Astrocyte (in vitro differentiated cells and primary cell): ENCODE data around the gene MAX. TPM values are rescaled to one million over a fixed set of nuclear protein-coding genes. Genes with fewer than 3 reads are reported as not detected.

ENCODE experiments used
- DNase-seq: peaks from one replicate; pipeline ENCODE4 v3.0.0-alpha.2; 2010; ENCODE audit warnings: low read depth
- FAIRE-seq: peaks from 2 replicates; lab custom pipeline; 2011; peaks lifted over from hg19 to GRCh38; lab: Jason Lieb, UNC
- H2AFZ ChIP-seq: 2 replicates; pipeline ENCODE4 v1.6.0; 2012; ENCODE audit warnings: low read depth, low read length, inconsistent platforms
- H3K27ac ChIP-seq: 2 replicates; pipeline ENCODE4 v1.5.1; 2011; ENCODE audit warnings: low read depth, low read length, inconsistent platforms
- H3K27me3 ChIP-seq: 2 replicates; pipeline ENCODE4 v1.6.0; 2011; ENCODE audit warnings: low read length, inconsistent platforms; ENCODE audit not compliant: insufficient read depth
- H3K36me3 ChIP-seq: 2 replicates; pipeline ENCODE4 v1.5.1; 2011; ENCODE audit warnings: low read length, inconsistent platforms; ENCODE audit not compliant: insufficient read depth
- H3K4me1 ChIP-seq: 2 replicates; pipeline ENCODE4 v1.5.1; 2011; ENCODE audit warnings: low read length, inconsistent platforms; ENCODE audit not compliant: insufficient read depth
- H3K4me2 ChIP-seq: 2 replicates; pipeline ENCODE4 v1.6.0; 2012; ENCODE audit warnings: low read length, inconsistent platforms
- H3K4me3 ChIP-seq: 2 replicates; pipeline ENCODE4 v1.5.1; 2011; ENCODE audit warnings: low read depth, mild to moderate bottlenecking, low read length, inconsistent platforms; ENCODE audit not compliant: insufficient read depth
- H3K79me2 ChIP-seq: 2 replicates; pipeline ENCODE4 v1.6.0; 2012; ENCODE audit warnings: mild to moderate bottlenecking, low read length, inconsistent platforms; ENCODE audit not compliant: insufficient read depth
- H3K9ac ChIP-seq: 2 replicates; pipeline ENCODE4 v1.6.0; 2012; ENCODE audit warnings: mild to moderate bottlenecking, low read length, inconsistent platforms
- H3K9me3 ChIP-seq: 2 replicates; pipeline ENCODE4 v1.5.1; 2012; ENCODE audit warnings: low read depth, mild to moderate bottlenecking, low read length, inconsistent platforms; ENCODE audit not compliant: insufficient read depth
- H4K20me1 ChIP-seq: 2 replicates; pipeline ENCODE4 v1.6.0; 2012; ENCODE audit warnings: low read length, inconsistent platforms; ENCODE audit not compliant: insufficient read depth
- H3K27ac Mint-ChIP-seq: one replicate; pipeline ENCODE4 v1.8.0; 2021; ENCODE audit warnings: mild to moderate bottlenecking, mixed read lengths; ENCODE audit not compliant: unreplicated experiment
- H3K27me3 Mint-ChIP-seq: one replicate; pipeline ENCODE4 v1.8.0; 2021; ENCODE audit warnings: low read depth, mixed read lengths; ENCODE audit not compliant: unreplicated experiment
- H3K36me3 Mint-ChIP-seq: one replicate; pipeline ENCODE4 v1.8.0; 2021; ENCODE audit warnings: low read depth, mixed read lengths; ENCODE audit not compliant: unreplicated experiment
- H3K4me1 Mint-ChIP-seq: one replicate; pipeline ENCODE4 v1.8.0; 2021; ENCODE audit warnings: low read depth, mixed read lengths; ENCODE audit not compliant: unreplicated experiment
- H3K4me3 Mint-ChIP-seq: one replicate; pipeline ENCODE4 v1.8.0; 2021; ENCODE audit warnings: mild to moderate bottlenecking, moderate library complexity, mixed read lengths; ENCODE audit not compliant: unreplicated experiment
- H3K9me3 Mint-ChIP-seq: one replicate; pipeline ENCODE4 v1.8.0; 2021; ENCODE audit warnings: mild to moderate bottlenecking, mixed read lengths; ENCODE audit not compliant: unreplicated experiment
- EZH2 ChIP-seq: IDR thresholded peaks from 2 replicates; pipeline ENCODE4 v1.6.1; 2012; ENCODE audit warnings: mild to moderate bottlenecking, low read length, inconsistent platforms; ENCODE audit not compliant: insufficient read depth
- total RNA-seq: library from RNA; stranded (reverse); gene quantifications from 2 replicates; pipeline ENCODE4 v1.2.1, GENCODE V29; 2021
- TF ChIP-seq, protein P1 (sequence below): IDR thresholded peaks from 2 replicates; pipeline ENCODE4 v1.5.1; 2011; ENCODE audit warnings: low read depth, mild to moderate bottlenecking, inconsistent platforms, low read length, moderate library complexity; ENCODE audit not compliant: insufficient read depth

Gene MAX
- total RNA-seq, 1 donor from 2014 or later: 113 TPM

DNA sequence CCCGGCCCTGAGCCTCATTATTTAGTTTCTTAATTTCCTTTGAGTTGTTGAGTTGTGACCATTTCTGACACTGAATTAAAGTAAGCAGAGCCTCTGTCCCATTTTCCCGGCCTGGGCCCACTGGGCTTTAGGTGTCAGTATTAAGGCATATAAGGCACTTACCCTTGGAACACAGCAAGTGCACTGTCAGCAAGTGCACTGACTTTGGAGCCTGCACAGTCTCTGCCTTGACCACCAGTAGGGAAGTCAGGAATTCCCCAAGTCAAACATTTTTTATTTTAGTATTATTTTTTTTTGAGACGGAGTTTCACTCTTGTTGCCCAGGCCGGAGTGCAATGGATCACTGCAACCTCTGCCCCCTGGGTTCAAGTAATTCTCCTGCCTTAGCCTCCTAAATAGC is 56.6 kb downstream of the MAX start:
- Mint-ChIP-seq H3K9me3 (no peaks in the 10 kb centered on the region), H3K4me1 (no peaks in the 10 kb centered on the region), H3K4me3 (no peak overlapping the region), H3K27me3 (no peaks in the 10 kb centered on the region), H3K36me3 (peaks cover 18% of the 10 kb centered on the region), H3K27ac (no peak overlapping the region)
- Histone ChIP-seq H4K20me1 (no peaks in the 10 kb centered on the region), H3K4me3 (no peak overlapping the region), H3K4me2 (no peak overlapping the region), H3K4me1 (peaks cover 7% of the 10 kb centered on the region), H3K27me3 (no peaks in the 10 kb centered on the region), H2AFZ (no peak overlapping the region), H3K9me3 (no peaks in the 10 kb centered on the region), H3K27ac (no peak overlapping the region), H3K9ac (no peak overlapping the region), H3K79me2 (no peaks in the 10 kb centered on the region), H3K36me3 (peaks cover 5% of the 10 kb centered on the region)
- DNase-seq (no peak), FAIRE-seq (no peak)
- TF ChIP-seq, protein P1, sequence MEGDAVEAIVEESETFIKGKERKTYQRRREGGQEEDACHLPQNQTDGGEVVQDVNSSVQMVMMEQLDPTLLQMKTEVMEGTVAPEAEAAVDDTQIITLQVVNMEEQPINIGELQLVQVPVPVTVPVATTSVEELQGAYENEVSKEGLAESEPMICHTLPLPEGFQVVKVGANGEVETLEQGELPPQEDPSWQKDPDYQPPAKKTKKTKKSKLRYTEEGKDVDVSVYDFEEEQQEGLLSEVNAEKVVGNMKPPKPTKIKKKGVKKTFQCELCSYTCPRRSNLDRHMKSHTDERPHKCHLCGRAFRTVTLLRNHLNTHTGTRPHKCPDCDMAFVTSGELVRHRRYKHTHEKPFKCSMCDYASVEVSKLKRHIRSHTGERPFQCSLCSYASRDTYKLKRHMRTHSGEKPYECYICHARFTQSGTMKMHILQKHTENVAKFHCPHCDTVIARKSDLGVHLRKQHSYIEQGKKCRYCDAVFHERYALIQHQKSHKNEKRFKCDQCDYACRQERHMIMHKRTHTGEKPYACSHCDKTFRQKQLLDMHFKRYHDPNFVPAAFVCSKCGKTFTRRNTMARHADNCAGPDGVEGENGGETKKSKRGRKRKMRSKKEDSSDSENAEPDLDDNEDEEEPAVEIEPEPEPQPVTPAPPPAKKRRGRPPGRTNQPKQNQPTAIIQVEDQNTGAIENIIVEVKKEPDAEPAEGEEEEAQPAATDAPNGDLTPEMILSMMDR: no peak
- TF ChIP-seq EZH2: no peak

DNA sequence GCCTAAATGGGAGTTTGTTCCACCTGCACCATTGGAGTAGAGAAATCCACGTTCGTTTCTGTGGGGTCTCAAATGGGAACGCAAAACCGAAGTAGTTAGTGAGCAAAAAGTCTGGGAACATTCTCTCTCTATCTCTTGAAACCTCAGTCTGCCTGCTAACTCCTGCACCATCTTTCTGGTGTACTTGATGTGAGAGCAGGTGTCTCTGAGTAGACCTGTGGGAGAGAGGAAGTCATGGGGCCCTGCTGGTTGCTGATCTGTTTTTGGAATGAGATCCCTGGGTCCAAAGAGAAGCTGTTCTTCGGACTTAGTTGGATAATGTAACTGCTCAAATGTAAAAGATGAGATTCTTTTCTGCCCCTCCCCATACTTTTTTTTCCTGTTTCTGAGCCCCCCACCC is 57.3 kb downstream of the MAX start:
- peaks cover 18% of the 10 kb centered on the region for H3K36me3 Mint-ChIP-seq
- DNase-seq (no peak), FAIRE-seq (no peak)
- Histone ChIP-seq H3K27ac (no peak overlapping the region), H3K4me3 (no peak overlapping the region), H3K4me1 (peaks cover 7% of the 10 kb centered on the region), H2AFZ (no peak overlapping the region), H3K36me3 (peaks cover 5% of the 10 kb centered on the region), H4K20me1 (no peaks in the 10 kb centered on the region), H3K79me2 (no peaks in the 10 kb centered on the region), H3K27me3 (no peaks in the 10 kb centered on the region), H3K4me2 (no peak overlapping the region), H3K9me3 (no peaks in the 10 kb centered on the region), H3K9ac (no peak overlapping the region)
- H3K4me3 Mint-ChIP-seq: no peak overlapping the region
- H3K27me3 Mint-ChIP-seq: no peaks in the 10 kb centered on the region
- H3K27ac Mint-ChIP-seq: no peak overlapping the region
- no peaks in the 10 kb centered on the region for H3K4me1 Mint-ChIP-seq
- H3K9me3 Mint-ChIP-seq: no peaks in the 10 kb centered on the region
- TF ChIP-seq, protein P1: no peak
- TF ChIP-seq EZH2: no peak

DNA sequence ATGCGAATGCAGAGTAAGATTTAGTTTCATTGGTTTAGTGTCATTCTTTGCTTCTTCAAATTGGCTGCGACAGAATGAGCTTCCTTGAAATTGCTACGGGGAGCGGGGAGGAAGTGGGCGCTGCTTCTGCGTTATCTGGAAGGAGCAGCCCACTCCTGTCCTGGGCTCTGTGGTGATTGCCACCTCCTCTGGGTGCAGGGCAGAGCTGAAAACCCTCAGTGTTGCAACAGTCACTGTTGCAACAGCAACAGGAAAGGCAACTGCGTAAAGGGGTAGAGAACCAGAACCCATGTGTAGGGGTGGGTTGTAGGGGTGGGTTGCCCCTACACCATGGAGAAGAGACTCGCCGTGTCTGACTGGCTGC is 57.7 kb downstream of the MAX start:
- Histone ChIP-seq H3K27ac (no peak overlapping the region), H3K9ac (no peak overlapping the region), H2AFZ (no peak overlapping the region), H3K79me2 (no peaks in the 10 kb centered on the region), H3K9me3 (no peaks in the 10 kb centered on the region), H3K4me2 (no peak overlapping the region), H3K4me1 (peaks cover 7% of the 10 kb centered on the region), H4K20me1 (no peaks in the 10 kb centered on the region), H3K4me3 (no peak overlapping the region), H3K27me3 (no peaks in the 10 kb centered on the region), H3K36me3 (peaks cover 5% of the 10 kb centered on the region)
- no peaks in the 10 kb centered on the region for H3K4me1 Mint-ChIP-seq
- H3K36me3 Mint-ChIP-seq: peaks cover 18% of the 10 kb centered on the region
- no peaks in the 10 kb centered on the region for H3K27me3 Mint-ChIP-seq
- H3K9me3 Mint-ChIP-seq: no peaks in the 10 kb centered on the region
- no peak overlapping the region for H3K27ac Mint-ChIP-seq
- TF ChIP-seq, protein P1: no peak
- TF ChIP-seq EZH2: no peak
- DNase-seq (no peak), FAIRE-seq (no peak)
- no peak overlapping the region for H3K4me3 Mint-ChIP-seq
